DND-41 (cell line): Measurements from ENCODE around the gene SAMD13.

Source experiments
- ATAC-seq: fragments of 200-7000 bp; cut with Tn5 transposase; 3 replicates; pipeline ENCODE4 v1.9.1; 2021; ENCODE audit warnings: low read depth; ENCODE audit not compliant: insufficient read depth
- DNase-seq: peaks from one replicate; pipeline ENCODE4 v3.0.0-alpha.2; 2020
- H2AFZ ChIP-seq: 2 replicates; pipeline ENCODE4 v1.6.0; 2012; ENCODE audit warnings: low read depth, low read length
- H3K27ac ChIP-seq: 2 replicates; pipeline ENCODE4 v1.5.1; 2012; ENCODE audit warnings: low read length, inconsistent platforms
- H3K27me3 ChIP-seq: fragments of 200-600 bp; sonication (generic); 2 replicates; pipeline ENCODE4 v1.6.0; 2012; ENCODE audit warnings: low read length, mild to moderate bottlenecking, inconsistent platforms; ENCODE audit not compliant: insufficient read depth, poor library complexity
- H3K36me3 ChIP-seq: 2 replicates; pipeline ENCODE4 v1.5.1; 2012; ENCODE audit warnings: low read length, inconsistent platforms; ENCODE audit not compliant: insufficient read depth
- H3K4me1 ChIP-seq: 2 replicates; pipeline ENCODE4 v1.5.1; 2012; ENCODE audit warnings: mild to moderate bottlenecking, low read length; ENCODE audit not compliant: insufficient read depth
- H3K4me2 ChIP-seq: 2 replicates; pipeline ENCODE4 v1.6.0; 2012; ENCODE audit warnings: mild to moderate bottlenecking, moderate library complexity, low read length, inconsistent platforms; ENCODE audit not compliant: insufficient read depth
- H3K4me3 ChIP-seq, 2 experiments: fragments of 200-600 bp in 1 of 2; shearing (Covaris generic) in 1 of 2; 2 replicates each; pipeline ENCODE4 v1.5.1; 2012 to 2016; ENCODE audit warnings: inconsistent platforms in 2 of 2, low read length in 2 of 2, mild to moderate bottlenecking in 2 of 2, low read depth in 1 of 2, moderate library complexity in 1 of 2
- H3K79me2 ChIP-seq: 2 replicates; pipeline ENCODE4 v1.6.0; 2012; ENCODE audit warnings: low read length, inconsistent platforms; ENCODE audit not compliant: insufficient read depth
- H3K9ac ChIP-seq: 2 replicates; pipeline ENCODE4 v1.6.0; 2012; ENCODE audit warnings: low read depth, mild to moderate bottlenecking, inconsistent platforms, low read length, moderate library complexity
- H3K9me3 ChIP-seq: 2 replicates; pipeline ENCODE4 v1.5.1; 2012; ENCODE audit warnings: low read length, moderate library complexity, mild to moderate bottlenecking, inconsistent platforms; ENCODE audit not compliant: insufficient read depth, severe bottlenecking
- H4K20me1 ChIP-seq: 2 replicates; pipeline ENCODE4 v1.6.0; 2012; ENCODE audit warnings: low read length; ENCODE audit not compliant: insufficient read depth
- CTCF ChIP-seq: IDR thresholded peaks from 2 replicates; pipeline ENCODE4 v1.5.1; 2012; ENCODE audit warnings: borderline replicate concordance, low read length, moderate library complexity, mild to moderate bottlenecking; ENCODE audit not compliant: poor library complexity, severe bottlenecking; ENCODE audit errors: extremely low read depth
- EZH2 ChIP-seq: IDR thresholded peaks from 3 replicates; pipeline ENCODE4 v1.6.1; 2012; ENCODE audit warnings: borderline replicate concordance, low read depth, mild to moderate bottlenecking, moderate library complexity, low read length, inconsistent platforms; ENCODE audit not compliant: severe bottlenecking

Gene SAMD13

GRCh38 chr1:84291882-84292655 is 9.4 kb upstream of the SAMD13 start:
- no peak for TF ChIP-seq CTCF
- no peak for TF ChIP-seq EZH2
- no peak for ATAC-seq
- no peak for DNase-seq
- Histone ChIP-seq H3K27me3 (no peaks in the 10 kb centered on the region), H3K4me1 (peaks cover 8% of the 10 kb centered on the region), H2AFZ (no peak overlapping the region), H3K4me3 (no peak overlapping the region), H3K36me3 (no peaks in the 10 kb centered on the region), H3K27ac (no peak overlapping the region), H3K9ac (no peak overlapping the region), H4K20me1 (no peaks in the 10 kb centered on the region), H3K79me2 (no peaks in the 10 kb centered on the region), H3K4me2 (no peak overlapping the region), H3K9me3 (peaks cover 22% of the 10 kb centered on the region)

DNA sequence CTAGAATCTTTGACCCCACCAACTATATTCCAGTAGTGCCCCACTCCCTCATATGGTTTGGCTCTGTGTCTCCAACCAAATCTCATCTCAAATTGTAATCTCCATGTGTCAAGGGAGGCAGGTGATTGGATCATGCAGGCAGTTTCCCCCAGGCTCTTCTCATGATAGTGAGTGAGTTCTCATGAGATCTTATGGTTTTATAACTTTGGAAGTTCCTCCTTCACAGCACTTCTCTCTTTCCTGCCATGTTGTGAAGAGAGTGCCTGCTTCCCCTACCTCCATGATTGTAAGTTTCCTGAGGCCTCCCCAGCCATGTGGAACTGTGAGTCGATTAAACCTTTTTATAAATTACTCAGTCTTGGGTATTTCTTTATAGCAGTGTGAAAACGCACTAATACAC is 7.7 kb upstream of the SAMD13 start:
- Histone ChIP-seq H3K79me2 (no peaks in the 10 kb centered on the region), H3K9me3 (peaks cover 7% of the 10 kb centered on the region), H3K4me1 (peaks cover 19% of the 10 kb centered on the region), H3K4me2 (no peak overlapping the region), H3K9ac (no peak overlapping the region), H3K27me3 (no peaks in the 10 kb centered on the region), H3K27ac (no peak overlapping the region), H3K36me3 (no peaks in the 10 kb centered on the region), H4K20me1 (no peaks in the 10 kb centered on the region), H3K4me3 (no peak overlapping the region), H2AFZ (no peak overlapping the region)
- TF ChIP-seq EZH2 = no peak
- no peak for TF ChIP-seq CTCF
- no peak for ATAC-seq
- DNase-seq = no peak

DNA sequence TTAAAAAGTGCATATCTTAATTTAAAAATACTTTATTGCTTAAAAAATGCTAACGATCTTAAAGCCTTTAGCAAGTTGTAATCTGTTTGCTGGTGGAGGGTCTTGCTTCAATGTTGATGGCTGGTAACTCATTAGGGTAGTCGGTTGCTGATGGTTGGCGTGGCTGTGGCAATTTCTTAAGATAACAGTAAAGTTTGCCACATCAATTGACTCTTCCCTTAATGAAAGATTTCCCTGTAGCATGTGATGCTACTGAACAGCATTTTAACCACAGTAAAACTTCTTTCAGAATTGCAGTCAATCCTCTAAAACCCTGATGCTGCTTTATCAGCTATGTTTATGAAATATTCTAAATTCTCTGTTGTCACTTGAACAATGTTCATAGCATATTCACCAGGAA is 6.8 kb upstream of the SAMD13 start:
- Histone ChIP-seq H3K9me3 (peaks cover 5% of the 10 kb centered on the region), H3K27ac (no peak overlapping the region), H3K4me3 (no peak overlapping the region), H3K9ac (no peak overlapping the region), H3K79me2 (no peaks in the 10 kb centered on the region), H2AFZ (no peak overlapping the region), H3K36me3 (no peaks in the 10 kb centered on the region), H3K4me1 (peaks cover 28% of the 10 kb centered on the region), H4K20me1 (no peaks in the 10 kb centered on the region), H3K4me2 (no peak overlapping the region), H3K27me3 (no peaks in the 10 kb centered on the region)
- no peak for TF ChIP-seq CTCF
- no peak for TF ChIP-seq EZH2
- ATAC-seq (no peak), DNase-seq (no peak)
